CD8-positive, alpha-beta memory T cell (primary cell): ENCODE measurements around the gene SRRT. TPM values are rescaled to one million over a fixed set of nuclear protein-coding genes. Genes with fewer than 3 reads are reported as not detected.

Source experiments
- CTCF ChIA-PET: fragments of 350-600 bp; sonication (Branson Sonifier 250); formaldehyde crosslinking; loops from one replicate; lab custom pipeline; 2021; ENCODE audit warnings: antibody characterized with exemption; lab: Charles Lee
- POLR2A ChIA-PET: fragments of 350-600 bp; sonication (Branson Sonifier 250); formaldehyde crosslinking; loops from one replicate; lab custom pipeline; 2021; ENCODE audit warnings: antibody characterized with exemption; lab: Charles Lee
- DNase-seq, 5 donors: peaks; one replicate each; pipeline versions ENCODE4 v3.0.0 to v3.0.0-alpha.2; 2020 to 2022; ENCODE audit warnings: mixed read lengths in 1 of 5
- H3K27ac ChIP-seq: one replicate; pipeline ENCODE4 v1.7.0; 2013; ENCODE audit warnings: low read depth, mild to moderate bottlenecking, low read length, moderate library complexity
- H3K27me3 ChIP-seq: 2 replicates; pipeline ENCODE4 v1.7.0; 2013; ENCODE audit warnings: low read length, mild to moderate bottlenecking; ENCODE audit not compliant: insufficient read depth, poor library complexity, severe bottlenecking
- H3K36me3 ChIP-seq: 2 replicates; pipeline ENCODE4 v1.7.0; 2013; ENCODE audit warnings: mild to moderate bottlenecking, low read length, moderate library complexity; ENCODE audit not compliant: insufficient read depth
- H3K4me1 ChIP-seq: 2 replicates; pipeline ENCODE4 v1.7.0; 2013; ENCODE audit warnings: mild to moderate bottlenecking, low read length, moderate library complexity; ENCODE audit not compliant: insufficient read depth
- H3K4me3 ChIP-seq: 2 replicates; pipeline ENCODE4 v1.7.0; 2013; ENCODE audit warnings: mild to moderate bottlenecking, low read length
- H3K9me3 ChIP-seq: 2 replicates; pipeline ENCODE4 v1.7.0; 2013; ENCODE audit warnings: mild to moderate bottlenecking, low read length
- H3K27ac Mint-ChIP-seq, 8 donors: one replicate each; pipeline ENCODE4 v1.8.0; 2020 to 2021; ENCODE audit warnings: mixed read lengths in 8 of 8, mild to moderate bottlenecking in 6 of 8, inconsistent platforms in 3 of 8, moderate library complexity in 3 of 8
- H3K27me3 Mint-ChIP-seq, 2 donors: one replicate each; pipeline ENCODE4 v1.8.0; 2020 to 2021; ENCODE audit warnings: mixed read lengths in 2 of 2, mild to moderate bottlenecking in 1 of 2, moderate library complexity in 1 of 2
- H3K36me3 Mint-ChIP-seq, 3 donors: one replicate each; pipeline ENCODE4 v1.8.0; 2020 to 2021; ENCODE audit warnings: mixed read lengths in 3 of 3, inconsistent platforms in 1 of 3, mild to moderate bottlenecking in 1 of 3
- H3K4me1 Mint-ChIP-seq, 3 donors: one replicate each; pipeline ENCODE4 v1.8.0; 2020 to 2021; ENCODE audit warnings: mixed read lengths in 3 of 3, inconsistent platforms in 1 of 3, mild to moderate bottlenecking in 1 of 3
- H3K4me3 Mint-ChIP-seq, 7 donors: one replicate each; pipeline ENCODE4 v1.8.0; 2020 to 2021; ENCODE audit warnings: mixed read lengths in 7 of 7, mild to moderate bottlenecking in 6 of 7, moderate library complexity in 4 of 7, inconsistent platforms in 2 of 7
- H3K9me3 Mint-ChIP-seq, 5 donors: one replicate each; pipeline ENCODE4 v1.8.0; 2020 to 2022; ENCODE audit warnings: mixed read lengths in 5 of 5, mild to moderate bottlenecking in 3 of 5, moderate library complexity in 2 of 5, inconsistent platforms in 1 of 5
- polyA plus RNA-seq: library from polyadenylated mRNA; unstranded; fragments of 300-500 nt; fragmentation: Illumina TruSeq; gene quantifications from one replicate; pipeline ENCODE4 v1.2.3, GENCODE V29; 2021
- total RNA-seq, 2 experiments: library from RNA; stranded (reverse); gene quantifications; one replicate each; pipeline ENCODE4 v1.2.3, GENCODE V29; 2021

SRRT gene
- total and polyA plus RNA-seq, 3 experiments from 2014 or later = 90.7 to 290 (median 285) TPM

- H3K27me3 ChIP-seq = no peaks in the 10 kb centered on the region
- no peaks in the 10 kb centered on the region for H3K4me1 ChIP-seq
- H3K4me1 Mint-ChIP-seq = peaks cover 5 to 12% (median 7%) of the 10 kb centered on the region in 3 donors
- no peak overlapping the region for H3K27ac ChIP-seq
- peak overlapping the region in 2 of 8 donors; percentile 32 to 67 for H3K27ac Mint-ChIP-seq
- no peaks in the 10 kb centered on the region for H3K9me3 ChIP-seq
- no peaks in the 10 kb centered on the region for H3K27me3 Mint-ChIP-seq
- H3K4me3 ChIP-seq = no peak overlapping the region
- H3K9me3 Mint-ChIP-seq = no peaks in the 10 kb centered on the region
- peaks cover 12% of the 10 kb centered on the region for H3K36me3 ChIP-seq
- ChIA-PET CTCF (no interaction called here), POLR2A (no interaction called here)
- H3K4me3 Mint-ChIP-seq = no peak overlapping the region
- H3K36me3 Mint-ChIP-seq = peaks cover 13 to 81% (median 21%) of the 10 kb centered on the region in 3 donors
- DNase-seq = no peak
These were observed 15.0 kb upstream of the SRRT start for GRCh38 chr7:100859856-100860255.

DNA sequence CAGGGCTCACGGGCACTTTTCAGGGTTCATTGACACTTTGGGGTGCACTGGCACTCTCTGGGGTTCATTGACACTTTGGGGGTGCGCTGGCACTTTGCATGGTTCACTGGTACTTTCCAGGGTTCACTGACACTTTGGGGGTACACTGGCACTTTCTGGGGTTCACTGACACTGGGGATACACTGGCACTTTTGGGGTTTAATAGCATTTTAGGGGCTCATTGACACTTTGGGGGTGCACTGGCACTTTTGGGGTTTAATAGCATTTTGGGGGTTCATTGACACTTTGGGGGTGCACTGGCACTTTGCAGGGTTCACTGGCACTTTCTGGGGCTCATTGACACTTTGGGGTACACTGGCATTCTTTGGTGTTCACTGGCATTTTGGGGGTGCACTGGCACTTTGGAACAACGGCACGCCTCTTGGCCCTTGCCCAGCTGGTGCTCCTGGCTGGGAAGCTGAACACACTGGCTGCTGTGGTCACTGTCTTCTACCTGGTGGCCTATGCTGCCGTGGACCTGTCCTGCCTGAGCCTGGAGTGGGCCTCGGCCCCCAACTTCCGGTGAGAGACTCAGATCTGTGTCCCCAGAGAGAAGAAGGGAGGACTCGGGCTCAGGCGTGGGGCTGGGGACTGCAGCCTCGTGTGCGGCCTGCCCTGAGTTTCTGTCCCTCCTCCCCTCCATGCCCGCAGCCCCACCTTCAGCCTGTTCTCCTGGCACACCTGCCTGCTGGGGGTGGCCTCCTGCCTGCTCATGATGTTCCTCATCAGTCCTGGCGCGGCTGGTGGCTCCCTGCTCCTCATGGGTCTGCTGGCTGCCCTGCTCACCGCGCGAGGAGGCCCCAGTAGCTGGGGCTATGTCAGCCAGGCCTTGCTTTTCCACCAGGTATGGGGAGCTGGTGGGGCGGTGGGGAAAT lies 13.9 kb upstream of the SRRT start:
- Mint-ChIP-seq H3K4me1 (peaks cover under 1 to 4% (median 2%) of the 10 kb centered on the region in 3 donors), H3K9me3 (no peaks in the 10 kb centered on the region), H3K4me3 (no peak overlapping the region), H3K36me3 (peaks cover 13 to 79% (median 21%) of the 10 kb centered on the region in 3 donors), H3K27ac (peak overlapping the region in 1 of 8 donors; percentile 67), H3K27me3 (no peaks in the 10 kb centered on the region)
- Histone ChIP-seq H3K36me3 (peaks cover 12% of the 10 kb centered on the region), H3K4me3 (no peak overlapping the region), H3K27ac (no peak overlapping the region), H3K27me3 (no peaks in the 10 kb centered on the region), H3K4me1 (peaks cover 4% of the 10 kb centered on the region), H3K9me3 (no peaks in the 10 kb centered on the region)
- ChIA-PET CTCF (interaction anchor here (1.8 kb wide), 1 partner anchor 9 kb away, joined by 8 read pairs; the partner anchor contains the start of gene SLC12A9), POLR2A (no interaction called here)
- no peak for DNase-seq

DNA sequence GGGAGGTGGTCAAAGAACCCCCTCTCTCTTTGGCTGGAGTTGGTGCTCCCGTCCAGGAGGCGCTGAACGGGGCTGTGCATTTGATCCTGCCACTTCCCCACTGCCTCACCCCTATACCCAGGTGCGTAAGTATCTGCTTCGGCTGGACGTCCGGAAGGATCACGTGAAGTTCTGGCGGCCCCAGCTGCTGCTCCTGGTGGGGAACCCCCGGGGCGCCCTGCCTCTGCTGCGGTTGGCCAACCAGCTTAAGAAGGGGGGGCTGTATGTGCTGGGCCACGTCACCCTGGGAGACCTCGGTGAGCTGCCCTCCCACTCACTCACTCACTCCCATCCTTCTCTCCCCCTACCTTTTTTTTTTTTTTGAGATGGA lies 13.3 kb upstream of the SRRT start:
- peaks cover 2 to 6% (median 3%) of the 10 kb centered on the region in 3 donors for H3K4me1 Mint-ChIP-seq
- Histone ChIP-seq H3K27me3 (no peaks in the 10 kb centered on the region), H3K4me1 (peaks cover 9% of the 10 kb centered on the region), H3K36me3 (peaks cover 12% of the 10 kb centered on the region), H3K9me3 (no peaks in the 10 kb centered on the region), H3K27ac (no peak overlapping the region), H3K4me3 (no peak overlapping the region)
- CTCF ChIA-PET = interaction anchor here (1.8 kb wide), 1 partner anchor 9 kb away, joined by 8 read pairs; the partner anchor contains the start of gene SLC12A9
- no peak for DNase-seq
- H3K27me3 Mint-ChIP-seq = no peaks in the 10 kb centered on the region
- POLR2A ChIA-PET = interaction anchor here (0.6 kb wide), 1 partner anchor 12 kb away, joined by 3 read pairs; no protein-coding TSS in a partner anchor
- H3K27ac Mint-ChIP-seq = no peak overlapping the region
- peaks cover 13 to 79% (median 21%) of the 10 kb centered on the region in 3 donors for H3K36me3 Mint-ChIP-seq
- no peak overlapping the region for H3K4me3 Mint-ChIP-seq
- no peaks in the 10 kb centered on the region for H3K9me3 Mint-ChIP-seq

- Mint-ChIP-seq H3K36me3 (peaks cover 13 to 68% (median 16%) of the 10 kb centered on the region in 3 donors), H3K4me1 (peaks cover 4 to 22% (median 16%) of the 10 kb centered on the region in 3 donors), H3K27me3 (no peaks in the 10 kb centered on the region), H3K9me3 (no peaks in the 10 kb centered on the region), H3K4me3 (no peak overlapping the region), H3K27ac (peak overlapping the region in 1 of 8 donors; percentile 46)
- no peak for DNase-seq
- ChIA-PET POLR2A (no interaction called here), CTCF (interaction anchor here (1.3 kb wide), 1 partner anchor 11 kb away, joined by 3 read pairs; the partner anchor contains the start of gene SLC12A9)
- Histone ChIP-seq H3K9me3 (no peaks in the 10 kb centered on the region), H3K4me1 (peaks cover 17% of the 10 kb centered on the region), H3K27ac (no peak overlapping the region), H3K36me3 (peaks cover 12% of the 10 kb centered on the region), H3K27me3 (no peaks in the 10 kb centered on the region), H3K4me3 (no peak overlapping the region)
These were observed 11.4 kb upstream of the SRRT start for GRCh38 chr7:100863406-100863950.

DNA sequence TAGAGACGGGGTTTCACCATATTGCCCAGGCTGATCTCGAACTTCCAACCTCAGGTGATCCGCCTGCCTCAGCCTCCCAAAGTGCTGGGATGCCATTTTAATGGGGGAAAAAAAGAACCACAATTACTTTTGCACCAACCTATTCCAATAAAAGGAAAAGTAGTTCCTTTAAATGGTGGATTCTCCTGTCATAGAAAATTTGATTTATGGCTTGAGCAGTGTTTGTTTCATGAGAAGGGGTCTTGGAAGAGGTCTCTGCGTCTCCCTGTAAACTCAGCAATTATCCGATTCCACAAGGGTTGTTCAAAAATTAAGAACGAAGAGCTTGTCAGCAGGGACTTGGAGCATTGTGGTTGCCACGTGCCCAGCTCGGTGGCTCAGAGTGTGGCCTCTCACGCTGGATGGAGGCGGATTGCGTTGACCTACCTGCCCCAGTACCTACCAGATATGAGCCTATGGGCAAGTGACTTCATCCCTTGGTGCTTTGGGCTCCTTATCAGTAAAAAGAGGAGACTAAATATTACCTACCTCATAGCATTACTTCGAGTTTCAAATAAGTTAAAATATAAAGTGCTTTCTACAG lies 10.5 kb upstream of the SRRT start:
- H3K4me3 Mint-ChIP-seq = peak overlapping the region in 1 of 7 donors; percentile 37
- Histone ChIP-seq H3K9me3 (no peaks in the 10 kb centered on the region), H3K36me3 (peaks cover 12% of the 10 kb centered on the region), H3K27me3 (no peaks in the 10 kb centered on the region), H3K4me1 (peaks cover 17% of the 10 kb centered on the region), H3K27ac (no peak overlapping the region), H3K4me3 (no peak overlapping the region)
- CTCF ChIA-PET = no interaction called here
- no peaks in the 10 kb centered on the region for H3K27me3 Mint-ChIP-seq
- no peak for DNase-seq
- POLR2A ChIA-PET = interaction anchor here (0.5 kb wide), 1 partner anchor 25 kb away, joined by 3 read pairs; the partner anchor contains the start of gene UFSP1
- H3K4me1 Mint-ChIP-seq = peaks cover 4 to 23% (median 16%) of the 10 kb centered on the region in 3 donors
- peak overlapping the region in 1 of 8 donors; percentile 82 for H3K27ac Mint-ChIP-seq
- H3K36me3 Mint-ChIP-seq = peaks cover 13 to 60% (median 16%) of the 10 kb centered on the region in 3 donors
- no peaks in the 10 kb centered on the region for H3K9me3 Mint-ChIP-seq

GRCh38 chr7:100865372-100865911 lies 9.5 kb upstream of the SRRT start:
- Histone ChIP-seq H3K27ac (no peak overlapping the region), H3K9me3 (no peaks in the 10 kb centered on the region), H3K4me3 (no peak overlapping the region), H3K36me3 (peaks cover 5% of the 10 kb centered on the region), H3K4me1 (peaks cover 17% of the 10 kb centered on the region), H3K27me3 (no peaks in the 10 kb centered on the region)
- ChIA-PET POLR2A (no interaction called here), CTCF (no interaction called here)
- no peaks in the 10 kb centered on the region for H3K27me3 Mint-ChIP-seq
- no peaks in the 10 kb centered on the region for H3K9me3 Mint-ChIP-seq
- peak overlapping the region in 1 of 7 donors; percentile 12 for H3K4me3 Mint-ChIP-seq
- peak overlapping the region in 3 of 8 donors; percentile 10 to 70 (median 35) for H3K27ac Mint-ChIP-seq
- DNase-seq = no peak
- peaks cover 4 to 19% (median 16%) of the 10 kb centered on the region in 3 donors for H3K4me1 Mint-ChIP-seq
- H3K36me3 Mint-ChIP-seq = peaks cover 5 to 50% (median 9%) of the 10 kb centered on the region in 3 donors

GRCh38 chr7:100865938-100866728 lies 8.8 kb upstream of the SRRT start:
- peaks cover 0 to 45% (median 3%) of the 10 kb centered on the region in 3 donors for H3K36me3 Mint-ChIP-seq

More at GRCh38 chr7:100865938-100866728, 8.8 kb upstream of the SRRT start:
- no peaks in the 10 kb centered on the region for H3K27me3 ChIP-seq
- Mint-ChIP-seq H3K9me3 (no peaks in the 10 kb centered on the region), H3K4me3 (peak overlapping the region in 4 of 7 donors; percentile 15 to 82 (median 78)), H3K27me3 (no peaks in the 10 kb centered on the region), H3K4me1 (peaks cover 4 to 19% (median 16%) of the 10 kb centered on the region in 3 donors), H3K27ac (peak overlapping the region in 1 of 8 donors; percentile 48)
- peak overlapping the region; percentile 53 for H3K4me3 ChIP-seq
- peak in 1 of 5 donors; percentile 44 for DNase-seq
- peaks cover 5% of the 10 kb centered on the region for H3K36me3 ChIP-seq
- peak overlapping the region; percentile 76 for H3K27ac ChIP-seq
- ChIA-PET POLR2A (interaction anchor here (0.8 kb wide), 1 partner anchor 9 kb away, joined by 4 read pairs; the partner anchor contains the start of gene SRRT), CTCF (interaction anchor here (1.5 kb wide), 1 partner anchor 13 kb away, joined by 4 read pairs; the partner anchor contains the start of gene SLC12A9)
- no peaks in the 10 kb centered on the region for H3K9me3 ChIP-seq
- H3K4me1 ChIP-seq = peaks cover 17% of the 10 kb centered on the region
